MM.1S (cell line): ENCODE data around the gene PRSS36.

Source experiments
- CTCF ChIP-seq: fragments of 300-600 bp; sonication (generic); IDR thresholded peaks from 2 replicates; pipeline ENCODE4 v1.5.1; 2016; ENCODE audit warnings: antibody characterized with exemption, low read length, mixed read lengths
- EZH2 ChIP-seq: fragments of 300-600 bp; sonication (generic); optimal IDR thresholded peaks from 2 replicates; pipeline ENCODE3; 2017; ENCODE audit warnings: low read depth, mild to moderate bottlenecking, antibody characterized with exemption, low read length, mixed read lengths

GRCh38 chr16:31177136-31177535 lies 27.3 kb upstream of the PRSS36 start:
- no peak for TF ChIP-seq CTCF
- TF ChIP-seq EZH2, result no peak
